Measurements from ENCODE around the gene RPRD1A. TPM values are rescaled to one million over a fixed set of nuclear protein-coding genes. Genes with fewer than 3 reads are reported as not detected.
"Not testable (repeated sequence)": the region's sequence is repeated elsewhere in the genome, so short reads cannot be mapped to it uniquely, and the experiment has no call there.

Gene RPRD1A
- total and polyA plus RNA-seq, 2 donors from 2014 or later = 25.9 to 42.4 TPM

GRCh38 chr18:36066001-36066400, 1.4 kb downstream of the RPRD1A start:
- intact Hi-C loops (cut with DNase I) = no loop called here
- Histone ChIP-seq H3K9me3 (ENCODE audit: control insufficient read depth in 2 of 3, insufficient read depth in 1 of 3, low read length in 3 of 3) (no peaks in the 10 kb centered on the region), H3K27me3 (ENCODE audit: control insufficient read depth, insufficient read depth, low read length) (no peaks in the 10 kb centered on the region), H3K27ac (ENCODE audit: low read depth in 2 of 2, low read length in 2 of 2) (no peak overlapping the region), H3K4me1 (ENCODE audit: control insufficient read depth in 2 of 3, insufficient read depth in 2 of 3, low read depth in 1 of 3, low read length in 3 of 3) (peaks cover 0 to 5% (median 2%) of the 10 kb centered on the region in 3 donors), H3K4me3 (ENCODE audit: low read length in 3 of 3) (peak overlapping the region; percentile 79 to 95 (median 85)), H3K36me3 (ENCODE audit: control insufficient read depth in 2 of 3, insufficient read depth in 3 of 3, low read length in 3 of 3) (no peaks in the 10 kb centered on the region), H3K9ac (ENCODE audit: low read length in 3 of 3) (peak overlapping the region in 2 of 3 donors; percentile 83 to 96)
- no peak for TF ChIP-seq CTCF (IDR thresholded peaks at IDR 0.05; ENCODE audit: borderline replicate concordance, extremely low read depth, insufficient read depth)
- DNase-seq (peak in 1 of 5 donors; percentile 25), FAIRE-seq (no peak)

DNA sequence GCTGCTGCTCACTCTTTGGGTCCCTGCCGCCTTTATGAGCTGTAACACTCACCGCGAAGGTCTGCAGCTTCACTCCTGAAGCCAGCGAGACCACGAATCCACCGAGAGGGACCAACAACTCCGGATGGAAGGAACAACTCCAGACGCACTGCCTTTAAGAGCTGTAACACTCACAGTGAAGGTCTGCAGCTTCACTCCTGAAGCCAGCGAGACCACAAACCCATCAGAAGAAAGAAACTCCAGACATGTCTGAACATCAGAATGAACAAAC, 2.6 kb downstream of the RPRD1A start:
- H3K27me3 ChIP-seq (ENCODE audit: control insufficient read depth, insufficient read depth, low read length); H3K36me3 ChIP-seq (ENCODE audit: control insufficient read depth in 2 of 3, insufficient read depth in 3 of 3, low read length in 3 of 3); intact Hi-C loops (cut with DNase I); FAIRE-seq; DNase-seq; H3K4me1 ChIP-seq (ENCODE audit: control insufficient read depth in 2 of 3, insufficient read depth in 2 of 3, low read depth in 1 of 3, low read length in 3 of 3); H3K4me3 ChIP-seq (ENCODE audit: low read length in 3 of 3); H3K9me3 ChIP-seq (ENCODE audit: control insufficient read depth in 2 of 3, insufficient read depth in 1 of 3, low read length in 3 of 3); H3K27ac ChIP-seq (ENCODE audit: low read depth in 2 of 2, low read length in 2 of 2); H3K9ac ChIP-seq (ENCODE audit: low read length in 3 of 3): not testable (repeated sequence)

GRCh38 chr18:36064027-36064808, 3.1 kb downstream of the RPRD1A start:
- Histone ChIP-seq H3K9me3 (ENCODE audit: control insufficient read depth in 2 of 3, insufficient read depth in 1 of 3, low read length in 3 of 3) (no peaks in the 10 kb centered on the region), H3K4me1 (ENCODE audit: control insufficient read depth in 2 of 3, insufficient read depth in 2 of 3, low read depth in 1 of 3, low read length in 3 of 3) (peaks cover 0 to 5% (median 2%) of the 10 kb centered on the region in 3 donors), H3K27ac (ENCODE audit: low read depth in 2 of 2, low read length in 2 of 2) (no peak overlapping the region), H3K9ac (ENCODE audit: low read length in 3 of 3) (no peak overlapping the region), H3K4me3 (ENCODE audit: low read length in 3 of 3) (no peak overlapping the region), H3K27me3 (ENCODE audit: control insufficient read depth, insufficient read depth, low read length) (no peaks in the 10 kb centered on the region), H3K36me3 (ENCODE audit: control insufficient read depth in 2 of 3, insufficient read depth in 3 of 3, low read length in 3 of 3) (no peaks in the 10 kb centered on the region)
- no peak for FAIRE-seq
- intact Hi-C loops (cut with DNase I) = no loop called here
- DNase-seq = peak in 1 of 5 donors; percentile 74
- TF ChIP-seq CTCF (IDR thresholded peaks at IDR 0.05; ENCODE audit: borderline replicate concordance, extremely low read depth, insufficient read depth) = no peak

GRCh38 chr18:36058674-36059073, 8.7 kb downstream of the RPRD1A start:
- H3K27me3 ChIP-seq (ENCODE audit: control insufficient read depth, insufficient read depth, low read length) = no peaks in the 10 kb centered on the region
- intact Hi-C loops (cut with DNase I) = loop anchor here (10.0 kb wide), 1 partner anchor 64 kb away; no protein-coding TSS in a partner anchor
- FAIRE-seq (no peak), DNase-seq (no peak)
- no peaks in the 10 kb centered on the region for H3K36me3 ChIP-seq (ENCODE audit: control insufficient read depth in 2 of 3, insufficient read depth in 3 of 3, low read length in 3 of 3)
- no peak overlapping the region for H3K27ac ChIP-seq (ENCODE audit: low read depth in 2 of 2, low read length in 2 of 2)
- H3K4me3 ChIP-seq (ENCODE audit: low read length in 3 of 3) = no peak overlapping the region
- no peak for TF ChIP-seq CTCF (IDR thresholded peaks at IDR 0.05; ENCODE audit: borderline replicate concordance, extremely low read depth, insufficient read depth)
- no peaks in the 10 kb centered on the region for H3K4me1 ChIP-seq (ENCODE audit: control insufficient read depth in 2 of 3, insufficient read depth in 2 of 3, low read depth in 1 of 3, low read length in 3 of 3)
- no peaks in the 10 kb centered on the region for H3K9me3 ChIP-seq (ENCODE audit: control insufficient read depth in 2 of 3, insufficient read depth in 1 of 3, low read length in 3 of 3)
- H3K9ac ChIP-seq (ENCODE audit: low read length in 3 of 3) = no peak overlapping the region
